ENCODE data around the gene CD79B. TPM values are rescaled to one million over a fixed set of nuclear protein-coding genes. Genes with fewer than 3 reads are reported as not detected.
"Not testable (repeated sequence)": the region's sequence is repeated elsewhere in the genome, so short reads cannot be mapped to it uniquely, and the experiment has no call there.

Gene CD79B
- total and polyA plus RNA-seq, 4 experiments from 2014 or later, result 16.4 to 57.2 (median 35.8) TPM

GRCh38 chr17:63914471-63914870, 17.7 kb downstream of the CD79B start:
- DNase-seq, result no peak
- H3K4me1 Mint-ChIP-seq, result peaks cover 5 to 7% (median 6%) of the 10 kb centered on the region in 4 donors
- Histone ChIP-seq H3K4me3 (ENCODE audit: low read length in 2 of 2) (no peak overlapping the region), H3K9me3 (ENCODE audit: control insufficient read depth in 1 of 2, low read length in 2 of 2) (no peaks in the 10 kb centered on the region), H3K27ac (ENCODE audit: low read depth, low read length) (no peak overlapping the region), H3K4me1 (ENCODE audit: insufficient read depth, low read length) (peaks cover 6% of the 10 kb centered on the region), H3K36me3 (ENCODE audit: insufficient read depth, low read length) (no peaks in the 10 kb centered on the region), H3K27me3 (ENCODE audit: insufficient read depth, low read length) (no peaks in the 10 kb centered on the region)
- no peaks in the 10 kb centered on the region for H3K9me3 Mint-ChIP-seq
- H3K4me3 Mint-ChIP-seq, result no peak overlapping the region
- ChIA-PET POLR2A (ENCODE audit: partially characterized antibody) (no interaction called here), CTCF (ENCODE audit: partially characterized antibody) (interaction anchor here (1.9 to 14.7 kb wide), 3 partner anchors 32 to 220 kb away, joined by 8 to 351 read pairs (median 61); partner anchors contain the start of gene ICAM2)
- H3K27ac Mint-ChIP-seq, result peak overlapping the region in 1 of 7 donors; percentile 60
- intact Hi-C loops (cut with micrococcal nuclease), result no loop called here
- no peaks in the 10 kb centered on the region for H3K36me3 Mint-ChIP-seq
- H3K27me3 Mint-ChIP-seq, result peaks cover 0 to 2% of the 10 kb centered on the region in 2 donors

- no peak overlapping the region for H3K27ac ChIP-seq (ENCODE audit: low read depth, low read length)
- Mint-ChIP-seq H3K27me3 (peaks cover 0 to 2% of the 10 kb centered on the region in 2 donors), H3K36me3 (no peaks in the 10 kb centered on the region), H3K27ac (peak overlapping the region in 1 of 7 donors; percentile 87), H3K4me3 (no peak overlapping the region), H3K4me1 (peaks cover 0 to 2% (median 0%) of the 10 kb centered on the region in 4 donors), H3K9me3 (no peaks in the 10 kb centered on the region)
- intact Hi-C loops (cut with micrococcal nuclease), result loop anchor here (1.0 kb wide), 1 partner anchor 114 kb away; no protein-coding TSS in a partner anchor
- POLR2A ChIA-PET (ENCODE audit: partially characterized antibody), result interaction anchor here (1.0 to 2.2 kb wide), 3 partner anchors 114 to 234 kb away, joined by 3 to 6 read pairs (median 6); no protein-coding TSS in a partner anchor
- no peak overlapping the region for H3K4me3 ChIP-seq (ENCODE audit: low read length in 2 of 2)
- CTCF ChIA-PET (ENCODE audit: partially characterized antibody), result interaction anchor here (0.9 to 14.7 kb wide), 24 partner anchors 8 to 236 kb away, joined by 3 to 351 read pairs (median 4); partner anchors contain the start of gene ICAM2
- no peaks in the 10 kb centered on the region for H3K27me3 ChIP-seq (ENCODE audit: insufficient read depth, low read length)
- H3K36me3 ChIP-seq (ENCODE audit: insufficient read depth, low read length), result no peaks in the 10 kb centered on the region
- H3K9me3 ChIP-seq (ENCODE audit: control insufficient read depth in 1 of 2, low read length in 2 of 2), result no peaks in the 10 kb centered on the region
- H3K4me1 ChIP-seq (ENCODE audit: insufficient read depth, low read length), result no peaks in the 10 kb centered on the region
- peak; percentile 48 to 63 (median 52) for DNase-seq
Observed at GRCh38 chr17:63911657-63912100, 20.5 kb downstream of the CD79B start.

- Mint-ChIP-seq H3K4me3 (no peak within 1 kb of the TSS), H3K4me1 (peaks cover 0 to 2% (median 0%) of the 10 kb centered on the region in 4 donors), H3K27me3 (peaks cover 0 to 2% of the 10 kb centered on the region in 2 donors), H3K27ac (peak within 1 kb of the TSS in 1 of 7 donors; percentile 87), H3K9me3 (no peaks in the 10 kb centered on the region), H3K36me3 (no peaks in the 10 kb centered on the region)
- Histone ChIP-seq H3K4me1 (ENCODE audit: insufficient read depth, low read length) (no peaks in the 10 kb centered on the region), H3K27ac (ENCODE audit: low read depth, low read length) (no peak within 1 kb of the TSS), H3K36me3 (ENCODE audit: insufficient read depth, low read length) (no peaks in the 10 kb centered on the region), H3K4me3 (ENCODE audit: low read length in 2 of 2) (no peak within 1 kb of the TSS), H3K27me3 (ENCODE audit: insufficient read depth, low read length) (no peaks in the 10 kb centered on the region), H3K9me3 (ENCODE audit: control insufficient read depth in 1 of 2, low read length in 2 of 2) (no peaks in the 10 kb centered on the region)
- ChIA-PET CTCF (ENCODE audit: partially characterized antibody) (interaction anchor here (0.7 to 14.7 kb wide), 24 partner anchors 8 to 237 kb away, joined by 3 to 351 read pairs (median 4); partner anchors contain the start of gene ICAM2), POLR2A (ENCODE audit: partially characterized antibody) (interaction anchor here (1.0 to 2.2 kb wide), 3 partner anchors 115 to 235 kb away, joined by 3 to 6 read pairs (median 6); no protein-coding TSS in a partner anchor)
- intact Hi-C loops (cut with micrococcal nuclease), result loop anchor here (1.0 kb wide), 1 partner anchor 114 kb away; no protein-coding TSS in a partner anchor
- no peak for DNase-seq
Observed at GRCh38 chr17:63911041-63911635, 21.0 kb downstream of the CD79B start, which contains the start of gene CSHL1. TSS of gene CSHL1 (minus strand) at chr17:63911258. CDS start at chr17:63911196, 62 bp downstream.

- H3K4me3 Mint-ChIP-seq, result no peak overlapping the region
- H3K36me3 ChIP-seq (ENCODE audit: insufficient read depth, low read length), result no peaks in the 10 kb centered on the region
- intact Hi-C loops (cut with micrococcal nuclease), result no loop called here
- H3K9me3 ChIP-seq (ENCODE audit: control insufficient read depth in 1 of 2, low read length in 2 of 2), result no peaks in the 10 kb centered on the region
- no peak overlapping the region for H3K27ac ChIP-seq (ENCODE audit: low read depth, low read length)
- no peak for DNase-seq
- POLR2A ChIA-PET (ENCODE audit: partially characterized antibody), result no interaction called here
- H3K36me3 Mint-ChIP-seq, result no peaks in the 10 kb centered on the region
- peaks cover 0 to 2% (median 0%) of the 10 kb centered on the region in 4 donors for H3K4me1 Mint-ChIP-seq
- H3K4me1 ChIP-seq (ENCODE audit: insufficient read depth, low read length), result no peaks in the 10 kb centered on the region
- no peaks in the 10 kb centered on the region for H3K9me3 Mint-ChIP-seq
- H3K27me3 ChIP-seq (ENCODE audit: insufficient read depth, low read length), result no peaks in the 10 kb centered on the region
- no peaks in the 10 kb centered on the region for H3K27me3 Mint-ChIP-seq
- no peak overlapping the region for H3K27ac Mint-ChIP-seq
- no peak overlapping the region for H3K4me3 ChIP-seq (ENCODE audit: low read length in 2 of 2)
- CTCF ChIA-PET (ENCODE audit: partially characterized antibody), result interaction anchor here (0.6 to 14.7 kb wide), 12 partner anchors 14 to 224 kb away, joined by 3 to 351 read pairs (median 6); partner anchors contain the start of genes CD79B and ICAM2
Observed at GRCh38 chr17:63910096-63910495, 22.0 kb downstream of the CD79B start.

GRCh38 chr17:63909586-63909985, 22.5 kb downstream of the CD79B start:
- intact Hi-C loops (cut with micrococcal nuclease); H3K27ac ChIP-seq (ENCODE audit: low read depth, low read length); H3K27me3 Mint-ChIP-seq; H3K4me1 Mint-ChIP-seq; H3K36me3 Mint-ChIP-seq; H3K9me3 Mint-ChIP-seq; DNase-seq; H3K4me3 Mint-ChIP-seq; H3K9me3 ChIP-seq (ENCODE audit: control insufficient read depth in 1 of 2, low read length in 2 of 2); H3K27ac Mint-ChIP-seq; H3K36me3 ChIP-seq (ENCODE audit: insufficient read depth, low read length); H3K4me3 ChIP-seq (ENCODE audit: low read length in 2 of 2); H3K27me3 ChIP-seq (ENCODE audit: insufficient read depth, low read length); H3K4me1 ChIP-seq (ENCODE audit: insufficient read depth, low read length): not testable (repeated sequence)
- ChIA-PET CTCF (ENCODE audit: partially characterized antibody) (interaction anchor here (2.7 to 14.7 kb wide), 2 partner anchors 81 to 115 kb away, joined by 10 to 351 read pairs; partner anchors contain the start of gene ICAM2), POLR2A (ENCODE audit: partially characterized antibody) (interaction anchor here (0.7 kb wide), 1 partner anchor 84 kb away, joined by 3 read pairs; no protein-coding TSS in a partner anchor)

- H3K27ac Mint-ChIP-seq; H3K4me1 ChIP-seq (ENCODE audit: insufficient read depth, low read length); H3K9me3 Mint-ChIP-seq; H3K27me3 ChIP-seq (ENCODE audit: insufficient read depth, low read length); intact Hi-C loops (cut with micrococcal nuclease); H3K4me3 ChIP-seq (ENCODE audit: low read length in 2 of 2); H3K27ac ChIP-seq (ENCODE audit: low read depth, low read length); POLR2A ChIA-PET (ENCODE audit: partially characterized antibody); H3K9me3 ChIP-seq (ENCODE audit: control insufficient read depth in 1 of 2, low read length in 2 of 2); H3K27me3 Mint-ChIP-seq; H3K4me1 Mint-ChIP-seq; H3K36me3 ChIP-seq (ENCODE audit: insufficient read depth, low read length); DNase-seq; H3K4me3 Mint-ChIP-seq; H3K36me3 Mint-ChIP-seq: not testable (repeated sequence)
- CTCF ChIA-PET (ENCODE audit: partially characterized antibody), result interaction anchor here (1.2 to 1.6 kb wide), 6 partner anchors 12 to 227 kb away, joined by 3 to 7 read pairs (median 4); no protein-coding TSS in a partner anchor
Observed at GRCh38 chr17:63907161-63907778, 24.9 kb downstream of the CD79B start.

GRCh38 chr17:63904796-63905195, 27.3 kb downstream of the CD79B start:
- H3K27ac Mint-ChIP-seq; H3K4me1 Mint-ChIP-seq; DNase-seq; H3K4me3 ChIP-seq (ENCODE audit: low read length in 2 of 2); H3K36me3 Mint-ChIP-seq; H3K27me3 Mint-ChIP-seq; H3K36me3 ChIP-seq (ENCODE audit: insufficient read depth, low read length); H3K27me3 ChIP-seq (ENCODE audit: insufficient read depth, low read length); H3K4me1 ChIP-seq (ENCODE audit: insufficient read depth, low read length); H3K27ac ChIP-seq (ENCODE audit: low read depth, low read length); H3K9me3 ChIP-seq (ENCODE audit: control insufficient read depth in 1 of 2, low read length in 2 of 2); intact Hi-C loops (cut with micrococcal nuclease); H3K9me3 Mint-ChIP-seq; H3K4me3 Mint-ChIP-seq: not testable (repeated sequence)
- ChIA-PET POLR2A (ENCODE audit: partially characterized antibody) (interaction anchor here (2.3 kb wide), 1 partner anchor 241 kb away, joined by 7 read pairs; no protein-coding TSS in a partner anchor), CTCF (ENCODE audit: partially characterized antibody) (interaction anchor here (0.7 to 4.4 kb wide), 18 partner anchors 14 to 1169 kb away, joined by 3 to 40 read pairs (median 4); partner anchors contain the start of gene GH1)

All from CD4-positive, alpha-beta memory T cell (primary cell).